Keratinocyte (primary cell): ENCODE results near the gene GLYAT.
"Not testable (repeated sequence)": the region's sequence is repeated elsewhere in the genome, so short reads cannot be mapped to it uniquely, and the experiment has no call there.

Source experiments
- EZH2 ChIP-seq: IDR thresholded peaks from one replicate; pipeline ENCODE4 v1.6.1; 2012; ENCODE audit warnings: inconsistent platforms, mild to moderate bottlenecking, low read length, moderate library complexity
- TF ChIP-seq, protein P1 (sequence below), 3 experiments: IDR thresholded peaks in 1 of 3; conservative IDR thresholded peaks in 1 of 3; optimal IDR thresholded peaks in 1 of 3; 2 replicates in 2 of 3; 3 replicates in 1 of 3; pipeline versions ENCODE3 to v1.5.1; 2011; ENCODE audit warnings: low read length in 3 of 3, mild to moderate bottlenecking in 3 of 3, moderate library complexity in 2 of 3, control low read depth in 1 of 3, inconsistent platforms in 1 of 3; ENCODE audit not compliant: insufficient read depth in 2 of 3; ENCODE audit errors: extremely low read depth in 1 of 3

DNA sequence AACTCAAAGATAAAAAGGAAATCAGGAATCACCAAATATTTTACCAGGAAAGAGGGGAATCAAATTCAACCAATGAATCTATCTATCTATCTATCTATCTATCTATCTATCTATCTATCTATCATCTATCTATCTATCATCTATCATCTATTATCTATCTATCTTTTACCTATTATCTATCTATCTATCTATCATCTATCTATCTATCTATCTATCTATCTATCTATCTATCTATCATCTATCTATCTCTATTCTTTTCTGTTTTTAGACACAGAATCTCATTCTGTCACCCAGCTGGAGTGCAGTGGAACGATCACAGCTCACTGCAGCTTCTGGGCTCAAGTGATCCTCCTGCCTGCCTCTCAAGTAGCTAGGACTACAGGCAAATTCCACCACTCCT is 54.2 kb downstream of the GLYAT start:
- TF ChIP-seq, protein P1, sequence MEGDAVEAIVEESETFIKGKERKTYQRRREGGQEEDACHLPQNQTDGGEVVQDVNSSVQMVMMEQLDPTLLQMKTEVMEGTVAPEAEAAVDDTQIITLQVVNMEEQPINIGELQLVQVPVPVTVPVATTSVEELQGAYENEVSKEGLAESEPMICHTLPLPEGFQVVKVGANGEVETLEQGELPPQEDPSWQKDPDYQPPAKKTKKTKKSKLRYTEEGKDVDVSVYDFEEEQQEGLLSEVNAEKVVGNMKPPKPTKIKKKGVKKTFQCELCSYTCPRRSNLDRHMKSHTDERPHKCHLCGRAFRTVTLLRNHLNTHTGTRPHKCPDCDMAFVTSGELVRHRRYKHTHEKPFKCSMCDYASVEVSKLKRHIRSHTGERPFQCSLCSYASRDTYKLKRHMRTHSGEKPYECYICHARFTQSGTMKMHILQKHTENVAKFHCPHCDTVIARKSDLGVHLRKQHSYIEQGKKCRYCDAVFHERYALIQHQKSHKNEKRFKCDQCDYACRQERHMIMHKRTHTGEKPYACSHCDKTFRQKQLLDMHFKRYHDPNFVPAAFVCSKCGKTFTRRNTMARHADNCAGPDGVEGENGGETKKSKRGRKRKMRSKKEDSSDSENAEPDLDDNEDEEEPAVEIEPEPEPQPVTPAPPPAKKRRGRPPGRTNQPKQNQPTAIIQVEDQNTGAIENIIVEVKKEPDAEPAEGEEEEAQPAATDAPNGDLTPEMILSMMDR (optimal IDR thresholded peaks at IDR 0.05 in 1 of 3, IDR thresholded peaks at IDR 0.05 in 1 of 3, conservative IDR thresholded peaks at IDR 0.05 in 1 of 3; ENCODE audit: extremely low read depth in 1 of 3, insufficient read depth in 2 of 3, low read length in 3 of 3), result not testable (repeated sequence)
- TF ChIP-seq EZH2, result not testable (repeated sequence)
